Endothelial cell of umbilical vein (primary cell): ENCODE measurements around the gene TSEN54. TPM values are rescaled to one million over a fixed set of nuclear protein-coding genes. Genes with fewer than 3 reads are reported as not detected.

Experiments used
- BruUV-seq: library from RNA; stranded (reverse); fragments of 400-500 nt; replicated peaks from 2 replicates; lab custom pipeline; 2021; lab: Mats Ljungman, UMichigan
- CTCF ChIA-PET: fragments of 300-600, 350-600 bp; sonication (Branson Sonifier 250); formaldehyde crosslinking; loops from one replicate; lab custom pipeline; 2021; ENCODE audit warnings: antibody characterized with exemption, inconsistent platforms; lab: Charles Lee
- POLR2A ChIA-PET: fragments of 300-600, 350-600 bp; sonication (Branson Sonifier 250); formaldehyde crosslinking; loops from one replicate; lab custom pipeline; 2021; ENCODE audit warnings: antibody characterized with exemption, inconsistent platforms; lab: Charles Lee
- DNase-seq: peaks from one replicate; pipeline ENCODE4 v3.0.0-alpha.2; 2011; ENCODE audit warnings: low read depth, low spot score
- FAIRE-seq: peaks from 2 replicates; lab custom pipeline; 2011; peaks lifted over from hg19 to GRCh38; lab: Jason Lieb, UNC
- H2AFZ ChIP-seq: 2 replicates; pipeline ENCODE4 v1.6.0; 2012; ENCODE audit warnings: low read depth, low read length, control low read depth, inconsistent platforms
- H3K27ac ChIP-seq: 2 replicates; pipeline ENCODE4 v1.5.1; 2011; ENCODE audit warnings: low read depth, mild to moderate bottlenecking, control low read depth, low read length, moderate library complexity; ENCODE audit not compliant: insufficient read depth
- H3K27me3 ChIP-seq, 2 experiments: 2 replicates each; pipeline versions ENCODE4 v1.6.0 to v1.6.1; 2011; ENCODE audit warnings: low read length in 2 of 2, mixed read lengths in 1 of 2; ENCODE audit not compliant: control insufficient read depth in 2 of 2, insufficient read depth in 2 of 2
- H3K36me3 ChIP-seq, 2 experiments: 2 replicates in 1 of 2; 3 replicates in 1 of 2; pipeline ENCODE4 v1.5.1; 2011; ENCODE audit warnings: low read length in 2 of 2, mild to moderate bottlenecking in 1 of 2, moderate library complexity in 1 of 2; ENCODE audit not compliant: control insufficient read depth in 2 of 2, insufficient read depth in 2 of 2; ENCODE audit errors: extremely low read depth in 1 of 2
- H3K4me1 ChIP-seq: 3 replicates; pipeline ENCODE4 v1.5.1; 2011; ENCODE audit warnings: mild to moderate bottlenecking, low read length; ENCODE audit not compliant: control insufficient read depth, insufficient read depth; ENCODE audit errors: extremely low read depth
- H3K4me2 ChIP-seq: 2 replicates; pipeline ENCODE4 v1.6.1; 2011; ENCODE audit warnings: low read length, control low read depth, mixed read lengths; ENCODE audit not compliant: insufficient read depth
- H3K4me3 ChIP-seq, 3 experiments: fragments of 200-600 bp in 1 of 3; sonication (generic), shearing (Covaris generic) in 1 of 3; replicated peaks in 1 of 3; 2 replicates each; pipeline ENCODE4 v1.5.1; 2011 to 2016; ENCODE audit warnings: control low read depth in 3 of 3, low read length in 3 of 3, mild to moderate bottlenecking in 2 of 3, inconsistent platforms in 1 of 3, low read depth in 1 of 3, moderate library complexity in 1 of 3; ENCODE audit not compliant: insufficient read depth in 1 of 3
- H3K79me2 ChIP-seq: 2 replicates; pipeline ENCODE4 v1.6.0; 2012; ENCODE audit warnings: low read length, inconsistent platforms; ENCODE audit not compliant: control insufficient read depth, insufficient read depth
- H3K9ac ChIP-seq: replicated peaks from 2 replicates; pipeline ENCODE3; 2011; ENCODE audit warnings: low read length, control low read depth; ENCODE audit not compliant: insufficient read depth; ENCODE audit errors: extremely low read depth
- H3K9me1 ChIP-seq: replicated peaks from 3 replicates; pipeline ENCODE4 v1.6.0; 2011; ENCODE audit warnings: mild to moderate bottlenecking, low read length; ENCODE audit not compliant: control insufficient read depth, insufficient read depth; ENCODE audit errors: extremely low read depth
- H3K9me3 ChIP-seq: replicated peaks from 2 replicates; pipeline ENCODE4 v1.5.1; 2012; ENCODE audit warnings: low read length, inconsistent platforms; ENCODE audit not compliant: control insufficient read depth, insufficient read depth
- H4K20me1 ChIP-seq: replicated peaks from 2 replicates; pipeline ENCODE3; 2011; ENCODE audit warnings: mild to moderate bottlenecking, low read length; ENCODE audit not compliant: control insufficient read depth, insufficient read depth; ENCODE audit errors: extremely low read depth
- CTCF ChIP-seq, 2 donors: IDR thresholded peaks; 1 replicate in 1 of 2; 2 replicates in 1 of 2; pipeline ENCODE4 v1.5.1; 2011; ENCODE audit warnings: low read length in 2 of 2, mild to moderate bottlenecking in 2 of 2, moderate library complexity in 2 of 2, control low read depth in 1 of 2, inconsistent platforms in 1 of 2, low read depth in 1 of 2; ENCODE audit not compliant: insufficient read depth in 1 of 2; ENCODE audit errors: extremely low read depth in 1 of 2
- EZH2 ChIP-seq: IDR thresholded peaks from 2 replicates; pipeline ENCODE4 v1.6.1; 2012; ENCODE audit warnings: borderline replicate concordance, low read depth, mild to moderate bottlenecking, moderate library complexity, low read length, inconsistent platforms; ENCODE audit not compliant: severe bottlenecking
- FOS ChIP-seq: IDR thresholded peaks from 2 replicates; pipeline ENCODE4 v1.6.1; 2011; ENCODE audit warnings: mild to moderate bottlenecking, low read length, moderate library complexity, borderline replicate concordance; ENCODE audit not compliant: insufficient read depth
- GATA2 ChIP-seq: IDR thresholded peaks from 2 replicates; pipeline ENCODE4 v1.7.0; 2011; ENCODE audit warnings: low read depth, mild to moderate bottlenecking, moderate library complexity, mixed read lengths, low read length; ENCODE audit not compliant: insufficient read length, insufficient read depth
- JUN ChIP-seq: IDR thresholded peaks from 2 replicates; pipeline ENCODE4 v1.6.1; 2011; ENCODE audit warnings: borderline replicate concordance, low read depth; ENCODE audit not compliant: insufficient read length, insufficient read depth
- MAX ChIP-seq: IDR thresholded peaks from 2 replicates; pipeline ENCODE4 v1.6.1; 2011; ENCODE audit not compliant: insufficient read depth, insufficient read length
- MYC ChIP-seq: IDR thresholded peaks from one replicate; pipeline ENCODE4 v1.6.1; 2011; ENCODE audit warnings: mild to moderate bottlenecking, low read depth, low read length
- POLR2A ChIP-seq: IDR thresholded peaks from 2 replicates; pipeline ENCODE4 v1.6.1; 2012; ENCODE audit warnings: low read depth, mild to moderate bottlenecking, control low read depth, low read length
- POLR2AphosphoS5 ChIP-seq: IDR thresholded peaks from 2 replicates; pipeline ENCODE4 v1.6.1; 2012; ENCODE audit warnings: low read depth, mild to moderate bottlenecking, control low read depth, low read length, moderate library complexity; ENCODE audit not compliant: insufficient read depth
- dilution Hi-C: fragments of 300-500 bp; cut with MboI; formaldehyde crosslinking; loops from one replicate; pipeline ENCODE4 v1.15.0; 2019; ENCODE audit warnings: low sequenced_read_pairs; ENCODE audit not compliant: extremely low pct_ligation_motif_present
- intact Hi-C: fragments of 100-400 bp; cut with micrococcal nuclease; formaldehyde crosslinking; loops from one replicate; pipeline ENCODE4 v1.10.0; 2022
- polyA plus RNA-seq, 4 experiments: library from polyadenylated mRNA; depleted of rRNA in 3 of 4; stranded (reverse) in 3 of 4; unstranded in 1 of 4; fragments of >200 nt; gene quantifications; 2 replicates each; pipeline versions ENCODE4 v1.2.1 to v1.2.3, GENCODE V29; 2011 to 2012; ENCODE audit warnings: missing spikeins in 1 of 4
- total RNA-seq: library from RNA; stranded (reverse); gene quantifications from 2 replicates; pipeline ENCODE4 v1.2.3, GENCODE V29; 2021

TSEN54 gene
- total and polyA plus RNA-seq, 2 donors (not counting 3 experiments of a cell fraction or from before 2014, with no cell fraction given), result 22.3 to 26.3 TPM

- no peaks in the 10 kb centered on the region for H3K9me1 ChIP-seq
- ChIA-PET POLR2A (no interaction called here), CTCF (interaction anchor here (1.3 kb wide), 1 partner anchor 8 kb away, joined by 3 read pairs; no protein-coding TSS in a partner anchor)
- H2AFZ ChIP-seq, result no peak overlapping the region
- no peak overlapping the region for H3K4me2 ChIP-seq
- no peak overlapping the region for H3K27ac ChIP-seq
- dilution Hi-C loops (no loop called here), intact Hi-C loops (no loop called here)
- H3K4me1 ChIP-seq, result peaks cover 11% of the 10 kb centered on the region
- no peaks in the 10 kb centered on the region for H3K27me3 ChIP-seq
- BruUV-seq, result no TSS peak
- H3K36me3 ChIP-seq, result peaks cover 0 to 2% of the 10 kb centered on the region in 2 experiments
- no peak overlapping the region for H3K9ac ChIP-seq
- DNase-seq (no peak), FAIRE-seq (no peak)
- H3K79me2 ChIP-seq, result no peaks in the 10 kb centered on the region
- H3K4me3 ChIP-seq, result no peak overlapping the region
- no peak for TF ChIP-seq CTCF (IDR thresholded peaks at IDR 0.05; ENCODE audit: extremely low read depth in 1 of 2, insufficient read depth in 1 of 2, low read depth in 1 of 2, low read length in 2 of 2)
- TF ChIP-seq POLR2A, result no peak
- no peak for TF ChIP-seq MAX
- no peak for TF ChIP-seq EZH2
- no peak for TF ChIP-seq JUN
- TF ChIP-seq FOS, result no peak
- TF ChIP-seq GATA2, result no peak
- TF ChIP-seq POLR2AphosphoS5, result no peak
- TF ChIP-seq MYC, result no peak
- no peaks in the 10 kb centered on the region for H3K9me3 ChIP-seq
- no peaks in the 10 kb centered on the region for H4K20me1 ChIP-seq
Observed at GRCh38 chr17:75478508-75478907, 37.8 kb upstream of the TSEN54 start.
